ENCODE results near the gene SLC25A23. TPM values are rescaled to one million over a fixed set of nuclear protein-coding genes. Genes with fewer than 3 reads are reported as not detected.
A peak's percentile ranks its signal among the peaks of the same experiment; 100 is the strongest.

Gene SLC25A23
- total and polyA plus RNA-seq, 9 of the 15 experiments (the other 6 are each of a cell fraction or from before 2014, with no cell fraction given), result 6.1 to 72.0 (median 26.6) TPM

GRCh38 chr19:6480848-6481415, 21.3 kb upstream of the SLC25A23 start:
- TF ChIP-seq RFX1 (IDR thresholded peaks at IDR 0.05), result no peak
- TF ChIP-seq KAT8 (IDR thresholded peaks at IDR 0.05; ENCODE audit: low read depth), result no peak
- TF ChIP-seq NCOA4 (IDR thresholded peaks at IDR 0.05; ENCODE audit: partially characterized antibody), result no peak
- TF ChIP-seq POLR3A (IDR thresholded peaks at IDR 0.05; ENCODE audit: borderline replicate concordance, extremely low read depth, insufficient read depth, insufficient read length), result no peak
- no peak for TF ChIP-seq SRSF1 (IDR thresholded peaks at IDR 0.05; ENCODE audit: low read depth, low read length)
- TF ChIP-seq ZNF41 (CRISPR knock-in tag; conservative IDR thresholded peaks at IDR 0.05), result no peak
- no peak for TF ChIP-seq FOXP4 (CRISPR knock-in tag; IDR thresholded peaks at IDR 0.05; ENCODE audit: borderline replicate concordance)
- TF ChIP-seq, protein P1, sequence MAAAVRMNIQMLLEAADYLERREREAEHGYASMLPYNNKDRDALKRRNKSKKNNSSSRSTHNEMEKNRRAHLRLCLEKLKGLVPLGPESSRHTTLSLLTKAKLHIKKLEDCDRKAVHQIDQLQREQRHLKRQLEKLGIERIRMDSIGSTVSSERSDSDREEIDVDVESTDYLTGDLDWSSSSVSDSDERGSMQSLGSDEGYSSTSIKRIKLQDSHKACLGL (CRISPR knock-in tag; IDR thresholded peaks at IDR 0.05; ENCODE audit: borderline replicate concordance, poor library complexity, severe bottlenecking), result no peak
- no peak for TF ChIP-seq ZNF445 (CRISPR knock-in tag; IDR thresholded peaks at IDR 0.05; ENCODE audit: low read depth)
- no peak for TF ChIP-seq MEF2A (IDR thresholded peaks at IDR 0.05; ENCODE audit: control insufficient read depth, low read depth, low read length)
- no peak for TF ChIP-seq FOXP1 (CRISPR knock-in tag; IDR thresholded peaks at IDR 0.05)
- no peak for TF ChIP-seq ZNF655 (CRISPR knock-in tag; IDR thresholded peaks at IDR 0.05)
- no peak for TF ChIP-seq NFXL1 (CRISPR knock-in tag; IDR thresholded peaks at IDR 0.05)
- no peak for TF ChIP-seq POLR2H (tag; IDR thresholded peaks at IDR 0.05; ENCODE audit: low read depth)
- TF ChIP-seq, protein P2, sequence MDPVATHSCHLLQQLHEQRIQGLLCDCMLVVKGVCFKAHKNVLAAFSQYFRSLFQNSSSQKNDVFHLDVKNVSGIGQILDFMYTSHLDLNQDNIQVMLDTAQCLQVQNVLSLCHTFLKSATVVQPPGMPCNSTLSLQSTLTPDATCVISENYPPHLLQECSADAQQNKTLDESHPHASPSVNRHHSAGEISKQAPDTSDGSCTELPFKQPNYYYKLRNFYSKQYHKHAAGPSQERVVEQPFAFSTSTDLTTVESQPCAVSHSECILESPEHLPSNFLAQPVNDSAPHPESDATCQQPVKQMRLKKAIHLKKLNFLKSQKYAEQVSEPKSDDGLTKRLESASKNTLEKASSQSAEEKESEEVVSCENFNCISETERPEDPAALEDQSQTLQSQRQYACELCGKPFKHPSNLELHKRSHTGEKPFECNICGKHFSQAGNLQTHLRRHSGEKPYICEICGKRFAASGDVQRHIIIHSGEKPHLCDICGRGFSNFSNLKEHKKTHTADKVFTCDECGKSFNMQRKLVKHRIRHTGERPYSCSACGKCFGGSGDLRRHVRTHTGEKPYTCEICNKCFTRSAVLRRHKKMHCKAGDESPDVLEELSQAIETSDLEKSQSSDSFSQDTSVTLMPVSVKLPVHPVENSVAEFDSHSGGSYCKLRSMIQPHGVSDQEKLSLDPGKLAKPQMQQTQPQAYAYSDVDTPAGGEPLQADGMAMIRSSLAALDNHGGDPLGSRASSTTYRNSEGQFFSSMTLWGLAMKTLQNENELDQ (CRISPR knock-in tag; IDR thresholded peaks at IDR 0.05; ENCODE audit: borderline replicate concordance), result no peak
- CTCF ChIA-PET (ENCODE audit: low intra/inter-chr PET ratio), result interaction anchor here (0.8 kb wide), 1 partner anchor 152 kb away, joined by 3 read pairs; no protein-coding TSS in a partner anchor
- no peak overlapping the region for H3K4me3 ChIP-seq
- no peaks in the 10 kb centered on the region for H3K27me3 ChIP-seq (ENCODE audit: control insufficient read depth in 2 of 2, insufficient read depth in 2 of 2, low read length in 2 of 2)
- 0 out of 2 replicates have a peak, but pooled peaks cover under 1% of the 10 kb centered on the region for H3K9me3 ChIP-seq (replicated peaks; ENCODE audit: control insufficient read depth, insufficient read depth, low read depth, low read length)
- 32% methylated on average over 10 of the region's 10 CpGs for WGBS (ENCODE audit: insufficient coverage, low coverage, missing lambda C conversion rate)
- DNase-seq (ENCODE audit: extremely low read depth in 1 of 4, low spot score in 3 of 4) (peak in 1 of 4 experiments; percentile 2), FAIRE-seq (no peak), ATAC-seq (no peak)
- peak overlapping the region; percentile 80; the same call in 1 of the 2 replicates for H2AFZ ChIP-seq (ENCODE audit: low read depth, low read length)
- H3K4me2 ChIP-seq (ENCODE audit: insufficient read depth, low read length), result no peak overlapping the region
- no peaks in the 10 kb centered on the region for H3K9me1 ChIP-seq (ENCODE audit: control insufficient read depth, insufficient read depth, low read length)
- POLR2A ChIA-PET, result interaction anchor here (0.6 to 0.7 kb wide), 2 partner anchors 24 to 710 kb away, joined by 3 read pairs; no protein-coding TSS in a partner anchor
- peak overlapping the region in 1 of 2 experiments; percentile 73; a peak in 2 of 4 replicates for H3K9ac ChIP-seq (ENCODE audit: insufficient read depth in 1 of 2, low read depth in 2 of 2, low read length in 2 of 2)
- H3K79me2 ChIP-seq (ENCODE audit: control insufficient read depth, insufficient read depth, low read length), result no peaks in the 10 kb centered on the region
- no TSS peak for BruUV-seq (replicated peaks)
- intact Hi-C loops (cut with micrococcal nuclease) (no loop called here), in situ Hi-C loops (cut with MboI) (no loop called here)
- H3K4me1 ChIP-seq (replicated peaks in 1 of 2; ENCODE audit: control insufficient read depth in 2 of 2, insufficient read depth in 2 of 2, low read length in 2 of 2), result peaks cover 3 to 26% of the 10 kb centered on the region in 2 experiments
- H3K27ac ChIP-seq (ENCODE audit: extremely low read depth, low read depth, low read length), result no peak overlapping the region
- no peaks in the 10 kb centered on the region for H4K20me1 ChIP-seq (replicated peaks; ENCODE audit: control insufficient read depth, insufficient read depth, low read length)
- H3K36me3 ChIP-seq (ENCODE audit: control insufficient read depth, insufficient read depth, low read length), result no peaks in the 10 kb centered on the region

All from K562 (cell line).